Spleen (tissue), 7 donors: ENCODE results near the gene CXCL16.

ENCODE experiments used
- POLR2A ChIP-seq, 3 donors: fragments of 450-650 bp; IDR thresholded peaks; one replicate each; pipeline ENCODE4 v1.5.1; 2017; ENCODE audit warnings: antibody characterized with exemption in 3 of 3, mild to moderate bottlenecking in 1 of 3
- TF ChIP-seq, protein P1 (sequence below), 11 experiments: fragments of 200-600 bp in 7 of 11; fragments of 450-650 bp in 4 of 11; sonication (generic) in 4 of 11; IDR thresholded peaks in 8 of 11; conservative IDR thresholded peaks in 3 of 11; 1 replicate in 7 of 11; 2 replicates in 4 of 11; pipeline versions ENCODE4 v1.4.0 to v1.8.0; 2016 to 2021; ENCODE audit warnings: antibody characterized with exemption in 11 of 11, inconsistent platforms in 4 of 11, mild to moderate bottlenecking in 1 of 11
- donor health status: DM: no; HTN: no; CAD: no; lungs with moderate emphysema.
- donor health status: DM: no; HTN: no; CAD: no.
- donor health status: DM: no; HTN: no; CAD: no.

DNA sequence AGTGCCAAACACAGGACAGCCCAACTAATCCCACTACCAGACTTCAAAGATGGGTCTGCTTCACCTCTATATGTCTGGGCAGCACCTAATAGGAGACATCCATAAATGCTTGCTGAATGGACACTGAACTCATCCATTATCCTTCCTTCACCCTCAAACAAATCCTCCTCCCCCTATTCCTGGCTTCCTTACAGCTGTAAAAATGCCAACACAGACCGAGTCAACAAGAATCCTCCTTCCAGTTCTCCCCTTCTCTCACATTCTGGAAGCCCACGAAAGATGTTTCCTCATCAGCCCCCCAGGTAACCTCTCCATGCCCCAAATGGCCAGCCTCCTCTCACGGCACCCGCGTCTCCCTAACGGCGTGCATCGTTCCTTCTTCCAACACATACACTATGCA is 48.0 kb downstream of the CXCL16 start:
- TF ChIP-seq, protein P1, sequence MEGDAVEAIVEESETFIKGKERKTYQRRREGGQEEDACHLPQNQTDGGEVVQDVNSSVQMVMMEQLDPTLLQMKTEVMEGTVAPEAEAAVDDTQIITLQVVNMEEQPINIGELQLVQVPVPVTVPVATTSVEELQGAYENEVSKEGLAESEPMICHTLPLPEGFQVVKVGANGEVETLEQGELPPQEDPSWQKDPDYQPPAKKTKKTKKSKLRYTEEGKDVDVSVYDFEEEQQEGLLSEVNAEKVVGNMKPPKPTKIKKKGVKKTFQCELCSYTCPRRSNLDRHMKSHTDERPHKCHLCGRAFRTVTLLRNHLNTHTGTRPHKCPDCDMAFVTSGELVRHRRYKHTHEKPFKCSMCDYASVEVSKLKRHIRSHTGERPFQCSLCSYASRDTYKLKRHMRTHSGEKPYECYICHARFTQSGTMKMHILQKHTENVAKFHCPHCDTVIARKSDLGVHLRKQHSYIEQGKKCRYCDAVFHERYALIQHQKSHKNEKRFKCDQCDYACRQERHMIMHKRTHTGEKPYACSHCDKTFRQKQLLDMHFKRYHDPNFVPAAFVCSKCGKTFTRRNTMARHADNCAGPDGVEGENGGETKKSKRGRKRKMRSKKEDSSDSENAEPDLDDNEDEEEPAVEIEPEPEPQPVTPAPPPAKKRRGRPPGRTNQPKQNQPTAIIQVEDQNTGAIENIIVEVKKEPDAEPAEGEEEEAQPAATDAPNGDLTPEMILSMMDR (IDR thresholded peaks at IDR 0.05 in 8 of 11, conservative IDR thresholded peaks at IDR 0.05 in 3 of 11) = no peak
- TF ChIP-seq POLR2A (IDR thresholded peaks at IDR 0.05) = no peak
